Fibroblast of the conjunctiva (primary cell): Measurements from ENCODE around the gene ZNF765.
"Not testable (repeated sequence)": the region's sequence is repeated elsewhere in the genome, so short reads cannot be mapped to it uniquely, and the experiment has no call there.

Source experiments
- DNase-seq: peaks from one replicate; pipeline ENCODE4 v3.0.0-alpha.2; 2010; ENCODE audit warnings: low read depth

Gene ZNF765

DNA sequence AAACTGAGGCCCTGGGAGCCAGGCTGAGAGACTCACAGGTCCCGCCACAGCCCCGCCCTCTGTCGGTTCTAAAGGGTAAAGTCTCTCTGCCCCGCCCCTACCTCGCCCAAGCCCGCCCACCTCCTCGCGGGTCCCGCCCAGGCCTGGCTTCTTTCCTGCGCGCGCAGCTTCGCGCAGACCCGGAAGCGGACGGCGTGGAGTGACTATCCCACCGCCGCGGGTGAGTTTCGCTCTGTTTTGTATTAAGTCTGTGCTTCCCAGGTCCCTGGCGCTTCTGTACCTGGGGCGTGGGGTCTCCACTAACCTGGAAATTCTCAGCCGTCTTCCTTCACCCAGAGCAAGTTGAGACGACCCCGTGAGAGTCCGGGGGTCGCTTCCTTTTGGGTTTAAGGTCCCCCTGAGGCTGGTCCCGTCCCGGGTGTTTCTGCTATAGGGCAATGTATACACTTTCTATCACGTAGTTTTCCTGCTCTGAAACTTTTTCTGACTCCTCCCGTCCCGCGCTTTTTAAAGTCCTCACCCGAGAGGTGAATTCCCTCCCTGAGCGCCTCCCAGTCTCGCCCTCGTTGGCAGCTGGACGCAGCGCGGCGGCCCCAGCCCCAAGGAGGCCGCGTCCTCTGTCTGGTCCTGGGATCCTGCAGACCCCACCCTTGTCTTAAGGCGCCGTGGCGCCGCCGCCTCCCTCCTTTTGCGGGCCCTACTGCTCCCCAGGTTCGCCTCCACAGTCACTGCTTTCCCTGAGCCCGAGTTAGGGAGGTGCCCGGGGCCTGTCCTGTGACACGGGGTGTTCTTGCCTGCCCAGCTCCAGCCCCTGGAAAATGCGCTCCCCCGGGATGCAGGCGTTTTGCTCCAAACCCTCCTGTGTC, at the start of gene ZNF765:
Gene ZNF765, plus strand, starts transcription at position 176 of the 866 bp plus-strand sequence. CDS start 2,867 bp downstream, outside the sequence.
- peak; percentile 83 for DNase-seq

DNA sequence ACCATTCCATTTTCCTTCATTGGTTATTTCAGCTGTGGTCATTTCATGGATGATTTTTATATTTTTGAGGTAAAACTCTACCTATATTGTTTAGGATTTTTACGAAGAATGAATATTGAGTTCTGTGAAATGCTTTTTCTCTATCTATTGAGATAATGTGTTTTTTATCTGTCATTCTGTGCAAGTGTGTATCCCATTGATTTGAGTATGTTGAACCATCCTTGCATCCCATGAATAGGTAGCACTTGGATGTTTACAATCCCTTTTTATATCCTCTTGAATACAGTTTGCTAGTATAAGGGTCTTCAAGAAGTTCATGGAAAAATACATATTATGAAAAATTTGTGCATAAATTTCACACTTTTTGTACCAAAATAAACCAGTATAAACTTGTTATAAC, 39.2 kb upstream of the ZNF765 start:
- DNase-seq: no peak

DNA sequence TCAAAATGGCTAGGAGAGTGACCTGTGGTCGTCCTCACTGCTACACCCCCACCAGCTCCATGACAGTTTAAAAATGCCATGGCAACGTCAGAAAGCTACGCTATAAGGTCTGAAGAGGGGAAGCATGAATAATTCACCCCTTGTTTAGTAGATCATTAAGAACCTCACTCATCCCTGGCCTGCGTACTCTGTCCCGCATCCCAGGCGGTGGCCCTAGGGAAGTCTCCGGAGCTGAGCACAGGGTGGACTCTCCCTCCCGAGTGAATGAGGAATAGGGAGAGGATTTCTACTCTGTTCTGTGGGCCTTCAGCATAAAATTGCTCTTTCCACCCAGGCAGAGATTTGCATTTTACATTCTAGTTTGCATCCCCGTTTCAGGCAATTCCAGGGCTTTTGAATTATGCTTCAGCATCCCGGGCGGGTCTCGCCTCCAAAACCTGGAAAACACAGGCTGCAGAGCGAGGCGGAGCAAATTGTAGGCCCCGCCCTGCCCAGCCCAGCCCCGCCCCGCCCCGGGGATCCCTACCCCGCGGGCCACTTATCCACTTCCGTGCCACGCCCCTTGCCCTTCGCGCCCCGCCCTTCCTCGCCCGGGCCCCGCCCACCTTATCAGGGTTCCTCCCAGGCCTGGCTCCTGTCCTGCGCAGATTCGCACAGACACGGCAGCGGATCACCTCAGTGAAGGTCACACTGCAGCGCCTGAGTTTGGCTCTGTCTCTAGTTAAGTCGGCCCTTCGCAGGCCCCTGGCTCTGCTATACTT, 36.9 kb upstream of the ZNF765 start:
- DNase-seq: no peak

DNA sequence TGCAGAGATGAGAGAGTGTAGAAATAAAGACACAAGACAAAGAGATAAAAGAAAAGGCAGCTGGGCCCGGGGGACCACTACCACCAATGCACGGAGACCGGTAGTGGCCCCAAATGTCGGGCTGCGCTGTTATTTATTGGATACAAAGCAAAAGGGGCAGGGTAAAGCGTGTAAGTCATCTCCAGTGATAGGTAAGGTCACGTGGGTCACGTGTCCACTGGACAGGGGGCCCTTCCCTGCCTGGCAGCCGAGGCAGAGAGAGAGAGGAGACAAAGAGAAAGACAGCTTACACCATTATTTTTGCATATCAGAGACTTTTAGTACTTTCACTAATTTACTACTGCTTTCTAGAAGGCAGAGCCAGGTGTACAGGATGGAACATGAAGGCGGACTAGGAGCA, 34.9 kb upstream of the ZNF765 start:
- DNase-seq: not testable (repeated sequence)

DNA sequence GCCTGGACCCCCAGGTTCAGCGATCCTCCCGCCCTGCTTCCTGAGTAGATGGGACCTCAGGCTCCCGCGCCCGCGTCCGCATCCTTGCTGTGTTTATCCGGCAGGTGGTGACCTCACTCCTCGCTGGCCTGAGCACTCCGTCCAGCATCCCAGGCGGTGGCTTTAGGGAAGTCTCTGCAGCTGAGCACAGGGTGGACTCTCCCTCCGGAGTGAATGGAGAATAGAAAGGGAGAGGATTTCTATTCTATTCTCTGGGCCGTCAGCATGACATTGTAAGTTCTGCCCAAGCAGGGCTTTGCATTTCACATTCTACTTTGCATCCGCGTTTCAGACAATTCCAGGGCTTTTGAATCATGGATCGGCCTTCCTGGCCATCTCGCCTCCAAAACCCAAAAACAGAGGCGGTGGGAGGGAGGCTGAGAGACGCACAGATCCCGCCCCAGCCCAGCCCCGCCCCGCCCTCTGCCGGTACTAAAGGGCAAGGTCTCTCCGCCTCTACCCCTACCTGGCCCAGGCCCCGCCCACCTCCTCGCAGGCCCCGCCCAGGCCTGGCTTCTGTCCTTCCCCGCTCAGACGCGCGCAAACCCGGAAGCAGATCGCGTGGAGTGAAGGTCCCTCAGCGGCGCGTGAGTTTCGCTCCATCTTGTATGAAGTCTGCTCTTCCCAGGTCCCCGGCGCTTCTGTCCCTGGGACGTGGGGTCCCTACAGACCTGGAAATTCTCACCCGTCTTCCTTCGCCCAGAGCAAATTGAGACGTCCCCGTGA, 29.6 kb upstream of the ZNF765 start, which contains the start of gene ZNF525:
Gene ZNF525, plus strand, starts transcription at position 572 of the 765 bp plus-strand sequence. CDS start 6,577 bp downstream, outside the sequence.
- DNase-seq: peak; percentile 40

DNA sequence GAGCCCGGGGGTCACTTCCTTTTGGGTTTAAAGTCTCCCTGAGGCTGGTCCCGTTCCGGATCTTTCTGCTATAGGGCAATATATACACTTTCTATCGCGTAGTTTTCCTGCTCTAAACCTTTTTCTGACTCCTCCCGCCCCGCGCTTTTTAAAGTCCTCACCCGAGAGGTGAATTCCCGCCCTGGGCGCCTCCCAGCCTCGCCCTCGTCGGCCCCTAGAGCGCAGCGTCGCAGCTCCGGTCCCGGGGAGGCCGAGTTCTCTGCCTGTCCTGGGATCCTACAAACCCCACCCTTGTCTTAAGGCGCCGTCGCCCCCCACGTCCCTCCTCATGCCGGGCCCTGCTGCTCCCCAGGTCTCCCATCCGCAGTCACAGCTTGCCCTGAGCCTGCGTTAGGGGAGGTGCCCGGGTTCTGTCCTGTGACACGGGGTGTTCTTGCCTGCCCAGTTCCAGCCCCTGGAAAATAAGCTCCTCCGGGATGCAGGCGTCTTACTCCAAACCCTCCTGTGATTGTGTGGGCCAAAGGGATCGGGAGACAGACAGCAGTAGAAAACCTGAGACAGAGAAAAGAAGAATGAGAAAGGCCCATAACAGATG, 29.0 kb upstream of the ZNF765 start:
- no peak for DNase-seq

DNA sequence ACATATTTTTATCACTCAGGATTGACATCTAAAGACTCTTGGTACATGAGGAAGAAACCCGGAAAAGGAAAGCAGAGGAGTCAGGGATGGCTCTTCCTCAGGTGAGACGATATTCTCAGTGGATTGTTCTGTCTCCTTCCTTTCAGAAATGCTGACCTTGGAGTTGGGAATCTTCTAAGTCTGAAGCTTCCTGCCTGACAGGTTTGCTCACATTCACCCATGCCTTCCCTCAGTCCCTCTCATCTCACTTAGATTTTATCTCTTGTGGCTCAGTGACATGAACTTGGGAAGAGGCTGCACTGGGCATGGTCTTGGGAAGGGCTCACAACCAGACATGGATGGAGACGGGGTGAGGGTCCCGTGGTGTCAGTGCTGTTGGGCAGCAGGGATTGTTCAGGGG, 22.8 kb upstream of the ZNF765 start:
- DNase-seq: no peak

DNA sequence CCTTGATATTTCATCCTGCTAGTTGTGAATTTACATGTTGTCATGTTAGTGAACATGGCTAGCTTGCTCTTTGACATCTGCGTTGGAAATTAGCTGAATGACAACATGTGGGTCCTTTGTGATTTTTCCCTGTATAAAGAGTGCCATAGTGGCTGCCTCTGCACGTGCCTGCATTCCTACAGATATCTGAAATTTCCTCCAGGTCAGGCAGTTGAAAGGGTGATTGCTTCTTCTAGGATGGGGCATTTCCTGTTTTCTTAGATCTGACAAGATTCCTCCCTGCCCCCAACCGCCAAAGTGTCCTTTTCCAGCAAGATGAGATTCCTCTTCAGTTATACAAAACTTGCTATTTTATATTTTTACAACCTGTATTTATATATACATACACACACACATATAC, 20.7 kb upstream of the ZNF765 start:
- no peak for DNase-seq

DNA sequence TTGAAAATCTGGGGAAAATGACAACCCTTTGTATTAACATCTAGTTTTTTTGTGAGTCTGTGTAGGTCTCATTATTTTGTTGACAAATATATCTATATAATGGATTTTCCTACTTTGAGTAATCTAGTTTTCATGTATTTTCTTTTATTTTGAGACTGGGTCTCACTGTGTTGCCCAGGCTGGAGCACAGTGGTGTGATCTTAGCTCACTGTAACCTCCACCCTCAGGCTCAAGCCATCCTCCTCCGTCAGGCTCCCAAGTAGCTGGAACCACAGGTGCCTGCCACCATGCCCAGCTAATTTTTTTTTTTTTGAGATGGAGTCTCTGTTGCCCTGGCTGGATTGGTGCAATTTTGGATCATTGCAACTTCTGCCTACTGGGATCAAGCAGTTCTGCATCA, 20.2 kb upstream of the ZNF765 start:
- no peak for DNase-seq

DNA sequence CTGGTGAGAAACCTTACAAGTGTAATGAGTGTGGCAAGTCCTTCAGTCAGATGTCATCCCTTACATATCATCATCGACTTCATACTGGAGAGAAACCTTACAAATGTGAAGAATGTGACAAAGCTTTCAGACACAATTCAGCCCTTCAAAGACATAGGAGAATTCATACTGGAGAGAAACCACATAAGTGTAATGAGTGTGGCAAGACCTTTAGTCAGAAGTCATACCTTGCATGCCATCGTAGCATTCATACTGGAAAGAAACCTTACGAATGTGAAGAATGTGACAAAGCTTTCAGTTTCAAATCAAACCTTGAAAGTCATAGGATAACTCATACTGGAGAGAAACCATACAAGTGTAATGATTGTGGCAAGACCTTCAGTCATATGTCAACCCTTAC, 13.6 kb upstream of the ZNF765 start:
- DNase-seq: no peak

DNA sequence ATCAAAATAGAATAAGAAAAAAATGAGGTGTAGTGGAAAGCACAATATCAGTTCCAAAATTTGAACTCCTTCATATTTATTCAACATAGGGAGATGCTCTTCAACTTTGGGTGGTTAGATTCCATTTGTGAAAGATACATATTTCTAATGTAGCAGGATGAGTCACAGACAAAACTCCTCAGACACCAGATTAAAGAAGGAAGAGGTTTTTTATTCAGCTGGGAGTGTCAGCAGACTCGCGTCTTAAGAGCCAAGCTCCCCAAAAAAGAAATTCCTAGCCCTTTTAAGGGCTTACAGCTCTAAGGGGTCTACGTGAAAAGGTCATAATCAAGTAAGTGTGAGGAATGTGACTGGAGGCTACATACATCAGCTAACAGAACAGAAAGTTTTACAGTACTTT, 6.8 kb upstream of the ZNF765 start:
- DNase-seq: no peak

DNA sequence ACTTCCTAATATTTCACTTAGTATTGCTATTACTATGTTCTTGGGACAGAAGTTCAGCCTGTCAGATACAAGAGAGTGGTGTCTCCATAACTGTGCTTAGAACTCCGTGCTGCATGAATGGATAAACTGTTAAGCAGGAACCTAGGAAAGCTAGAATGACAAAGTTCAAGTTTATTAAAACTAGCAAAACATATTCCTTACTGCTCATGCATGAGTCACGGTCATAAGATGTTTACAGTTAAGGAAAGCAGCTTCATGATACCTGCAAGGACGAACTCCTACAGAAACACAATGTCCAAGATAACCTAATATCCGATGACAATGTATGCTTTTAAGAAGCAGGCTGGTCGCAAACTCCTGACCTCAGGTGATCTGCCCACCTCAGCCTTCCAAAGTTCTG, 6.0 kb upstream of the ZNF765 start:
- no peak for DNase-seq

DNA sequence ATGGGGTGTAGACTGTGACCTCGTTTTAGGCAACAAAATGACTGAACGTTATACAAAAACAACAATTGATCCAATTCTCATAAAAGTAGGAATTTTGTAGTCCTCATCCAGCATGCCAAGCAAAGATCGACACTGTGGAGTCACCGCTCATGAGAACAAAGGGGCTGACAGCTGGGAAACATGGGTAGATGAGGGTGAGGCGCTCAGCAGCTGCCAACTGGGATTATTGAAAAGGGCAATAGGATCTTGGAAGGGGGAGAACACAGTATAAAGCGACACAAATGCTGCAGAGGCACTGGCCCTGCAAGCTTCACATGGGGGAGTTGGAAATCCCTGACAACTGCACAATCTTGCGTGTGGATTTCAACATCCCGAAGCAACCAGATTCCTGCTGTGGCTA, 5.4 kb upstream of the ZNF765 start:
- no peak for DNase-seq

DNA sequence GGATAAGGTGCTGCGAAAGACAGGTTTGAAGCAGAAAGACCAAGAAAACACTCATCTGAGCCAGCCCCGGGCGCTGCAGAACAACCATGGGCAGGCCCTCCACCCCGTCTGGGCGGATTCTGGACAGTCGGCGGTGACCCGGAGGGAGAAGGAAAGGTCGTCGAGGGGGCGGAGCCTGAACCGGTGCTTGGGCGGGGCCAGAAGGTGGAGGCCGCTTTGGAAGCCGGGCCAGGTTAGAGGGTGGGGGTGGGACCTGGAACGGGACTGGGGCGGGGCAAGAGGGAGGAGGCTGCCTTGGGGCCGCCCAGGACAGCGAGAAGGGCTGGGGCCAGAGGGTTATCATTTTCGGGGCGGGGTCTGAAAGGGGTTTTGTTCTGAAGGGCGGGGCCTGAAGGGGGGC, 5.0 kb upstream of the ZNF765 start:
- DNase-seq: no peak

DNA sequence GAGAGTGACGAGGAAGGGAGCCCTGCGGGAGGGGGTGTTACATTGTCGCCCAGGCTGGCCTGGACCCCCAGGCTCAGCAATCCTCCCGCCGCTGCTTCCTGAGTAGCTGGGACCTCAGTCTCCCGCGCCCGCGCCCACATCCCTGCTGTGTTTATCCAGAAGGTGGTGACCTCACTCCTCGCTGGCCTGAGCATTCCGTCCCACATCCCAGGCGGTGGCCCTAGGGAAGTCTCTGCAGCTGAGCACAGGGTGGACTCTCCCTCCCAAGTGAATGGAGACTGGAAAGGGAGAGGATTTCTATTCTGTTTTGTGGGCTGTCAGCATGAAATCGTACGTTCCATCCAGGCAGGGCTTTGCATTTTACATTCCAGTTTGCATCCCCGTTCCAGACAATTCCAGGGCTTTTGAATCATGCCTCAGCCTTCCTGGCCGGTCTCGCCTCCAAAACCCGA, 401 bp upstream of the ZNF765 start:
- no peak for DNase-seq

DNA sequence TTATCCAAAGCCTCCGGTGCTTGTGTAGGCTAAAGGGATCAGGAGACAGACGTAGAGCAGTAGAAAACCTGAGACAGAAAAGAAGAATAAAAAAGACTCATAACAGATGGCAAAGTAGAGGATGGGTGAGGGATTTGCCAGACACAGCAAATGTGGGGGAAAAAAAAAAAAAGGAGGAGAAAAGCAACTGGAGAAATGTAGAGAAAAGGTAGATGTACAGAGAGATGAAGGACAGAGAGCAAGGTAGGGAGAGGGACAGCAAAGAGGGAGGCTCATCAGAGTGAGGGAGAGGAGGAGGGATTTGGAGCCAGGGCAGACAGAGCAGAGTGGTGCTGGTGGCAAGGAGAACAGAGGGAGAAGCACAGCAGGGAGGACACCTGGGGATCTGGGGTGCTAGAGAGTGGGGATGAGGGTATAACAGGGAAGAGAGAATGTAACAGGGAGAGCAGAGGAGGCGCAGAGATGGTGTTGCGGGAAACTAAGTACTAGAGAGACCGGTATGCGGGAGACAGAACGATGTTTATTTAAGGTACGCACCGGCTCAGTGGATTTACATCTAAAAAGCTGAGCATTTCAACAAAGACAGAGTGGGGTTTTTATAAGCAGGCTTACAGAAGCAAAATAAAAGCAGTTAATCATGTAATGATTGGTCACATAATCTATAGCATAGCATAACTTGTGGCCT, 1.0 kb downstream of the ZNF765 start:
- DNase-seq: not testable (repeated sequence)

DNA sequence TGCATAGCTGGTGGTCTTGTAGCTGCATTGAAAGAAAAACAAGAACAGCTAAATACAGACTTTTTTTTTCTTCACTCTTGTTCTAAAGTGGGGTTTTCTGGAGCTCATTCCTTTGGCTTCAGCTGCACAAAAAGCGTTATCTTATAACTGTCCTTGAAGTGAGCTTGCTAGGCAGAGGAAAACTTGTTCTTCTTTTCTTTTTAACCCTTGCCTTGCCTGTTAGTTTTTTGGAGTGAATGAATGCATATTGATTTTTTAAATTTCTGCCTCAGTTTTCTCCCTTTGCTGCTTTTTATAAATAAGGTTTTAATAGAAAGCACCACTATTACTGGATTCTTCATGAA, 1.5 kb downstream of the ZNF765 start:
- DNase-seq: no peak

DNA sequence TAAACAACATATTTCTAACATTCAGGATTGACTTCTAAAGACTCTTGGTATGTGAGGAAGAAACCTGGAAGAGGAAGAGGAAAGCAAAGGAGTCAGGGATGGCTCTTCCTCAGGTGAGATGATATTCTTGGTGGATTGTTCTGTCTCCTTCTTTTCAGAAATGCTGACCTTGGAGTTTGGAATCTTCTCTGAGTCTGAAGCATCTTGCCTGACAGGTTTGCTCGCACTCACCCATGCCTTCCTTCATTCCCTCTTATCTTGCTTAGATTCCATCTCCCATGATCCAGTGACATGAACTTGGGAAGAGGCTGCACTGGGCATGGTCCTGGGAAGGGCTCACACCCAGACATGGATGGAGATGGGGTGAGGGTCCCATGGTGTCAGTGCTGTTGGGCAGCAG, 3.0 kb downstream of the ZNF765 start:
- not testable (repeated sequence) for DNase-seq

DNA sequence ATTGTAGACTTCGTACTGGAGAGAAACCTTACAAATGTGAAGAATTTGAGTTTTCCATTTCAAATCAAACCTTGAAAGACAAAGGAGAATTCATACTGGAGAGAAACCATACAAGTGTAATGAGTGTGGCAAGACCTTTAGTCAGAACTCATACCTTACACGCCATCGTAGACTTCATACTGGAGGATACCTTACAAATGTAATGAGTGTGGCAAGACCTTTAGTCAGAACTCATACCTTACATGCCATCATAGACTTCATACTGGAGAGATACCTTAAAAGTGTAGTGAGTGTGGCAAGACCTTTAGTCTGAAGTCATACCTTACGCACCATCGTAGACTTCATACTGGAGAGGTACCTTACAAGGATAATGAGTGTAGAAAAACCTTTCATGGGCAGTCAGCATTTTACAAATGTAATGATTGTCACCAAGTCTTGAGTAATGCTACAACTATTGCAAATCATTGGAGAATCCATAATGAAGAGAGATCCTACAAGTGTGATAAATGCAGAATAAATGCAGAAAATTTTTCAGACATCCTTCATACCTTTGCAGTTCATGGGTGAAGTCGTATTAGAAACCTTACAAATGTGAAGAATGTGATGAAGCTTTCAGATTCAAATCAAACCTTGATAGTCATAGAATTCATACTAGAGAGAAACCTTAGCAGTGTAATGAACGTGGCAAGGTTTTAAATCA, 14.7 kb downstream of the ZNF765 start:
- no peak for DNase-seq

DNA sequence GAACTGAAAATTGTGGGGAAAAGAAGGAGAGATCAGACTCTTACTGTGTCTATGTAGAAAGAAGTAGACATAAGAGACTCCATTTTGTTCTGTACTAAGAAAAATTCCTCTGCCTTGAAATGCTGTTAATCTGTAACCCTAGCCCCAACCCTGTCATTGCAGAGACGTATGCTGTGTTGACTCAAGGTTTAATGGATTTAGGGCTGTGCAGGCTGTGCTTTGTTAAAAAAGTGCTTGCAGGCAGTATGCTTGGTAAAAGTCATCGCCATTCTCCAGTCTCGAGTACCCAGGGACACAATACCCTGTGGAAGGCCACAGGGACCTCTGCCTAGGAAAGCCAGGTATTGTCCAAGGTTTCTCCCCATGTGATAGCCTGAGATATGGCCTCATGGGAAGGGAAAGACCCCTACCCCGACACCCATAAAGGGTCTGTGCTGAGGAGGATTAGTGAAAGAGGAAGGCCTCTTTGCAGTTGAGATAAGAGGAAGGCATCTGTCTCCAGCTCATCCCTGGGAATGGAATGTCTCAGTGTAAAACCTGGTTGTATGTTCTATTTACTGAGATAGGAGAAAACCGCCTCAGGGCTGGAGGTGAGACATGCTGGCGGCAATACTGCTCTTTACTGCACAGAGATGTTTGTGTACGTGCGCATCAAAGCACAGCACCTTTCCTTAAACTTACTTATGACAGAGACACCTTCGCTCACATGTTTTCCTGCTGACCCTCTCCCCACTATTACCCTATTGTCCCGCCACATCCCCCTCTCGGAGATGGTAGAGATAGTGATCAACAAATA, 25.8 kb downstream of the ZNF765 start:
- DNase-seq: not testable (repeated sequence)
